ENCODE results near the gene ENTHD1.

The ENTHD1 gene

DNA sequence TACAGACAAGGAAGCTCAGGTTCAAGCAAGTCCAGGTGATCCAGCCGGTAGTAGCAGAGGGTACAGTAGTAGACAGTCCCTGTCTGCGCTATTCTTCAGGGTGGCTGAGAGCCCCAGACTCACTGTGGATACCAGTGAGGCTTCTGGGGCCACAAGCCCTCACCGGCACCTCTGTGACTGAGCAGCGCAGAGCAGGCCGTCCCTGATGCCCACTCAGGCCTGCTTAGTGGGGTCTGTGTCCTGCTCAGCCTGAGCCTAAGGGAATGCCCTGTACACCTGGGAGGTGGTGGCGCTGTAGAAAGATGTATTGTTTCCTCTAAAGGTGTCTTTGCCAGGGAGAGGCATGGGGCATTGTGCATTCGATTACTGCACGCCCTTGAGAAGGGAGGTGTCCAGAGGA, 179.2 kb downstream of the ENTHD1 start:
- no peak for DNase-seq (ENCODE audit: low read depth, low spot score)

DNA sequence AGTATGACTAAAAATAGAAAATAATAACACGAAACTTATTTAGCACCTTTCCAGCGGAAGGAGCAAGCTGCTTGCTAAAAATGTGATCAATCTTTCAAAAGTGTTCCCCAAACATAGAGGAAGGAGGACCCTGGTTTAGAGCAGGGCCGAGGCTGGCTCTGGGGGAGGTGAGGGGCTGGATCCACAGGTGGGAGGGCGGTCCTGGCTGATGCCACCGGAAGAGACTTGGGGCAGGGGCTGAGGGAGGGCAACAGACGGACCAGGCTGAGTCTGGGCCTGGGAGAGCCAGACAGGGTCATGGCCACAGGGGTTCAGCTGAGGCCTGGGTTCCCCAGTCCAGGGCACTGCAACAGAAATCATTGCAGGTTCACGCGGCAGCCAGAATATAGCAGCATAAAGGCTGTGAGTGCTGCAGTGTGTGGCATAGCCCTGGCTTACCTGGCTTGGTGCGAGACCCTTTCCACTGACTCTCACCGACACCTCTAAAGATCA, 179.7 kb downstream of the ENTHD1 start:
- DNase-seq (ENCODE audit: low read depth, low spot score), result no peak

GRCh38 chr22:39712751-39713525, 180.6 kb downstream of the ENTHD1 start:
- DNase-seq (ENCODE audit: low read depth, low spot score), result no peak

DNA sequence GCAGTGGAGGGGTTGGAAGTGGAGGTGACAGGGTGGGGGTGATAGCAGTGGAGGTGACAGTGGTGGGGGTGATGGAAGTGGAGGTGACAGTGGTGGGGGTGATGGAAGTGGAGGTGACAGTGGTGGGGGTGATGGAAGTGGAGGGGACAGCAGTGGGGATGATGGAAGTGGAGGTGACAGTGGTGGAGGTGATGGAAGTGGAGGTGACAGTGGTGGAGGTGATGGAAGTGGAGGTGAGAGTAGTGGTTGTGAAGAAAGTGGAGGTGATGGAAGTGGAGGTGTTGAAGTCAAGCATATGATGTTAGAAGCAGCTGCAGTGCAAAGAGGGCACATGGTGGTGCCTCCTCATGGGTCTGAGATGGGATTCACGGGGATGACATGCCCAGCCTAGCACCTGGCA, 181.5 kb downstream of the ENTHD1 start:
- no peak for DNase-seq (ENCODE audit: low read depth, low spot score)

DNA sequence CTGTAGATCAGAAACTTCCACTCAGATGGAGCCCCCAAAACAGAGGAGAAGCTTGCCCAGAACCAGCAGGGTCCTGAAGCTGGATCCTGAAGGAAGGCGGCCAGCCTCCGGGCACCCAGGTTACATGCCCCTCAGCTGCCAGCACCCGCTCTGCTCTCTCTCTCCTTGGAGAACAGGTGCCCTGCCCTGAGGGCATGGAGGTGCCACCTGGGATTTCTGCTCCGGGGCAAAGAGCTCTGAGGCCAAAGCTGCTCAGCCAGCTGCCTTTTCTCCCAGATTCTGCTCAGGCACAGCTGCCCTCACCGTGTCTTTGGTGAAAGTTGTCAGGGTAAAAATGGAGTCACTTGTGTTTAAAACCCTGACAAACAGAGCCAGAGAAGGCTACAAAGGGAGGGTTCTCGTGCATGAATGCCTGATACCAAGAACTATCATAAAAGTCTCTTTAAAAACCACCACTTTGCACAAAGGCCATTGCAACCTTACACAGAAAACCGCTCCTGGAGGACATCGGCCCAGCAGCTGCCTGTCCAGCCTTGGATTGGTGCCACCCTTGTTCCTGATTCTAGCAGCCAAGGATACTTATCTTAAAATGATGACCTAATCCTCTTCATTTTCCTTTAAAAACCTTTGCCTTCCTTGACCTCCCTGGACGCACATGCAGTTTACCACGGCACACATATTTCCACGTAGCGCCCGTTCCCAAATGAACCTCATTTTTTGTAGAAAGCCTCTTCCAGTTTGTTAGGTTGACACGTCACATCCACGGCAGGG, 183.0 kb downstream of the ENTHD1 start:
- no peak for DNase-seq (ENCODE audit: low read depth, low spot score)

DNA sequence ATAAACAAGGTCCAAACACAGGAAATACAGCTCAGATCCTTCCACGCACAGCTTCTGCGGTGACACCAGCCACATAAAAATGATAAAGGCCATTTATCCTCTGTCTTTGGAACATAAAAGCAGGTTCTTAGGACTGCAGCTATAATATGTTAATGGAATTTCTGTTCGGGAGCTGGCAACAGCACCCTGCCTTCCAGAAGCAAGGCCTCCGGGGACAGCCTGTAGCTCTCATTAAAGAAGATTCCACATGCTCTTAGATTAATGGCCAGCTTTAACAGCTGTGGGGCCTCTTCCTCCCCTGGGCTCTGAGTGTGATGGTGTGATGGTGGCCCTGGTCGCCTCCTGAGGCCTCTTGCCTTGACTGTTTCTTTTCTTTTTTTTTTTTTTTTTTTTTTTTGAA, 185.7 kb downstream of the ENTHD1 start:
- DNase-seq (ENCODE audit: low read depth, low spot score), result no peak

DNA sequence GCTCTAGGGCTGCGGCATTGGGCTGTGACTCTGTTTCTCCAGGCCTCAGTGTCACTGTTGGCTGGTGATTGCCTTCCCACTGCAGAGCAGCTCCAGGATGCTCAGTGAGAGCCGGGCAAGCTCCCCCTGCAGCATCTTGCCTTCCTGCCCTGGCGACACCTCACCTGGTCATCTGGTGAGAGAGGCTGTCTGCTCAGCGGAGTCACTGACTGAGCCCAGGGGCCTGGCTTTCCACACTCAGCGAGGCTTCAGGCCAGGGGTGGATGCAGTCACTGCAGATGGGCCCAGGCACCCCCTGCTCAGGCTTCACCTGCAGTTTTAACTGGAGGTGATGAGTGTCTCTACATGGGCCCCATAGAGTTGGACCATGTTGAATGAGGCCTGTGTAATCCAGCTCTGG, 186.2 kb downstream of the ENTHD1 start:
- no peak for DNase-seq (ENCODE audit: low read depth, low spot score)

GRCh38 chr22:39706376-39707140, 187.0 kb downstream of the ENTHD1 start:
- no peak for DNase-seq (ENCODE audit: low read depth, low spot score)

DNA sequence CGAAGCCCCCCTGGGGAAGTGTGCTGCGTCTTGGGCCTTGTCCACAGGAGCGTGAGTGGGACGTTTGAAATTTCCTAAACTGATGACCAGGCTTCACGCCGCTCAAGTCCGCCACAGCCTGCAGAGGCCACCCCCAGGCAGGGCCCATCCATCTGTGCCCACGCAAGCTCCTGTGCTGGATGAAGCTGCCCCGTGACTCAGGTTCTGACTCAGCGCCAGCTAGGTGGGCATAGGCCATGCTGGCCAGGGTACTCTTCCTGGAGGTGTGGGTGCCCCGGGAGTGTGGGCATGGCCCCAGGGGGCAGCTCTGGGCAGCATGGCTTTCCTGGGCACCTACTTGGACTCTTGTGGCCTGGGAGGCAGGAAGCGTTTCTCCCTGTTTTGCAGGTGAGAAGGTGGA, 188.2 kb downstream of the ENTHD1 start:
- no peak for DNase-seq (ENCODE audit: low read depth, low spot score)

GRCh38 chr22:39703928-39704639, 189.5 kb downstream of the ENTHD1 start:
- DNase-seq (ENCODE audit: low read depth, low spot score), result no peak

DNA sequence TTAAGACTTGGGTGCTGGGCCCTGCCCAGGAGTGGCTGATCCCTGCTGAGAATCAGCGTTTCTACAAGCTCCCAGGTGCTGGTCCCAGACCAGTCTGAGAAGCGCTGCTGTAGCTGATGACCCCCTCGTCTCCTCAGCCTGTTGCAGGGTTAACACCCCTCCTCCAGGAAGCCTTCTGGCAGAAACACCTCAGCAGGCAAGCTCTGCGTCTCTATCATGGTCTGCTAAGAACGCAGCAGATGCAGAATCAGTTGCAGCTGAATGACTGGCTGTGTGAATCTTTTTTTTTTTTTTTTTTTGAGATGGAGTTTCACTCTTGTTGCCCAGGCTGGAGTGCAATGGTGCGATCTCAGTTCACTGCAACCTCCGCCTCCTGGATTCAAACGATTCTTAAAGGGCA, 190.5 kb downstream of the ENTHD1 start:
- DNase-seq (ENCODE audit: low read depth, low spot score), result no peak

DNA sequence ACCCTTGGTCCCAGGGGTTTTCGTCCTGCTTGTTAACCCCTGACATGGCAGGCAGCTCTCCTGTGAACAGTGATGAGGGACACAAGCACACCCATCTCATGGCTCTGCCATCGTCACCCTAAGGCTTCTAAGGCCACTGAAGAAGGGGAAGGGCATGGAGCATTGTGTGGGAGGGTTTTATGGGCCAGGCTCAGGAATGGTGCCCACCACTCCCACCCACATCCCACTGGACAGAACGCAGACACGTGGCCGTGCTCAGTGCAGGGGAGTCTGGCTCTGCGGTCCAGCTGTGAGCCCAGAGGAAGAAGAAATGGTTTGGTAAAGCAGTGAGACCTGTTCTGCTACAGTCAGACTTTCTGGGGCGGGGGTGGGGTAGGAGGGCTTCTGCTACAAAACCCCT, 193.0 kb downstream of the ENTHD1 start:
- DNase-seq (ENCODE audit: low read depth, low spot score), result no peak

DNA sequence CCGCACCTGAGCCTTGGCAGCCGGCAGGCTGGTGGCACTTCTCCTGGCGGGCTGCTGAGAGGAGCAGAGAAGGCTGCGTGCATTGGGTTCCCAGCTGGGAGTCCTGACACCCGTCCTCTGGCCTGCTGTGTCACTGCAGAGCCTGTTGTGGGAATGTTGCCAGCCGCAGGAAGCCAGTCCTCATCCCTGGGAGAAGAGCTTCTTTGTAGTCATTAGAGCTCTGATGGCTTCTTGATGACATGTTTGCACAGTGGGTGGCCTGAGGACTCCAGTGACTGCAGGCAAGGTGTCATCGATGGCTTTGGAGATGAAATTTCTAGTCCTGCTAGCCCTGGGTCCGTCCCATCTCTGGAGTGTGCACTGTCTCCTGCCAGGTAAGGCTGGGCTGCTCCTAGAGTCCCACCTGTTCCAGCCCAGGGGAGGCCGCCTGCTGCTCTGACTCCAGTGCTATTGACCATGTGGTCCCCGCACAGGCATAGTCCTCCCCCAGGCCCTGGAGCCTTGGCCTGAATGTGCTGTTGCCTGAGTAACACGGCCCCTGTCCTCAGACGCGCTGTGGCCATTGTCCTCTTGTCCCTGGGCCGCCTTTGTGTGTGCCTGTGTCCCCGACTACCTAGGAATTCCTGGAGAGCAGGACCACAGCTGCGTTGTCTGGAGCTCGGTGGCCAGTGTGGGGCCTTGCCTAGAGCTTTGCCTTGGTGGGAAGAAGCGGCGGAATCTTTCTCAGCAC, 193.8 kb downstream of the ENTHD1 start:
- no peak for DNase-seq (ENCODE audit: low read depth, low spot score)

DNA sequence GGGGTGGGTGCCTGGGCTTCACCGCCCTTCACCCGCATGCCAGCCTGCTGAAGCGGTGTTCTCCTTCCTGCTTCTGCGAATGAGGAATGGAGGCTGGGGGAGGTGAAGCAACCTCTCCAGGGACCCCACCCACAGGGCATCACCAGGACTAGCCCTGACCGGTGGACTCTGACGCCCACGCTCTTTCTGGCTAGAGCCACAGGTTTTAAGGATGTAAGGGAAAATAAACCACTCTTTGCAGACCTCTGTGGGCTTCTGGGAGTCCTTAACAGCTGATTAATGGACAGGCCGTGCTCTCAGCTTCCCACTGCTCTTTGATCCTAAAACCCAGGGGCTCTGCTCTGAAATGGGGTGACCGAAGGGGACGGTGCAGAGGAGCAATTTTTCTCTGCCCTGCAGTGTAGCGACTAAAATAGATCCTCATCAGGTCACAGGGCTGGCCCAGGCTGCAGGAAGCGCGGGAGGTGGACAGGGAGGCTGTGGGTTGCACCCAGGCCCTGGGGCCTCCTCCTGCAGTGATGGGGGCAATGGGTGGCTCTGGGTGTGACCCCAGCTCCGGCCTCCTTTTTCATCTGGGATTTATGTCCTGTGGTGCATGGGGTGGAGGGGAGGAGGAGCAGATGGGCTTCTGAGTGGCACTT, 195.7 kb downstream of the ENTHD1 start:
- DNase-seq (ENCODE audit: low read depth, low spot score), result no peak

- no peak for DNase-seq (ENCODE audit: low read depth, low spot score)
These were observed 199.5 kb downstream of the ENTHD1 start for GRCh38 chr22:39693943-39694500.

Measured in brain pericyte (primary cell).